ENCODE data around the gene NEK8. TPM values are rescaled to one million over a fixed set of nuclear protein-coding genes. Genes with fewer than 3 reads are reported as not detected.
A peak's percentile ranks its signal among the peaks of the same experiment; 100 is the strongest.
"Not testable (repeated sequence)": the region's sequence is repeated elsewhere in the genome, so short reads cannot be mapped to it uniquely, and the experiment has no call there.

The NEK8 gene
- total RNA-seq, 6 donors from 2014 or later: 3.5 to 34.6 (median 13.0) TPM

- no peak for DNase-seq
- Histone ChIP-seq H3K4me1 (peaks cover 0 to 11% (median 7%) of the 10 kb centered on the region in 4 donors), H3K27ac (no peak overlapping the region), H3K4me3 (no peak overlapping the region), H3K36me3 (peaks cover 0 to 4% (median 0%) of the 10 kb centered on the region in 4 donors), H3K27me3 (no peaks in the 10 kb centered on the region), H3K9me3 (no peaks in the 10 kb centered on the region)
- ATAC-seq (ENCODE audit: low FRiP score in 2 of 2): no peak
- TF ChIP-seq EP300 (IDR thresholded peaks at IDR 0.05) (no peak), CTCF (IDR thresholded peaks at IDR 0.05) (no peak), POLR2AphosphoS5 (IDR thresholded peaks at IDR 0.05) (no peak), POLR2A (IDR thresholded peaks at IDR 0.05) (no peak)
- 84 to 91% methylated on average over 3 of the region's 3 CpGs for WGBS, 2 donors
Measured at GRCh38 chr17:28774206-28774605, 45.6 kb downstream of the NEK8 start.

- H3K4me1 ChIP-seq: peaks cover 0 to 11% (median 7%) of the 10 kb centered on the region in 4 donors
- DNase-seq: no peak
- ATAC-seq (ENCODE audit: low FRiP score in 2 of 2): no peak
- TF ChIP-seq EP300 (IDR thresholded peaks at IDR 0.05) (no peak), POLR2AphosphoS5 (IDR thresholded peaks at IDR 0.05) (no peak), POLR2A (IDR thresholded peaks at IDR 0.05) (no peak), CTCF (IDR thresholded peaks at IDR 0.05) (no peak)
- 27 to 44% methylated on average over 1 of the region's 1 CpG for WGBS, 2 donors
- H3K4me3 ChIP-seq: no peak overlapping the region
- H3K27ac ChIP-seq: peak overlapping the region in 1 of 4 donors; percentile 28
- H3K27me3 ChIP-seq: no peaks in the 10 kb centered on the region
- H3K9me3 ChIP-seq: no peaks in the 10 kb centered on the region
- H3K36me3 ChIP-seq: peaks cover 0 to 4% (median 0%) of the 10 kb centered on the region in 4 donors
Measured at GRCh38 chr17:28777178-28777577, 48.6 kb downstream of the NEK8 start.

GRCh38 chr17:28779601-28780000, 51.0 kb downstream of the NEK8 start:
- H3K36me3 ChIP-seq; H3K27me3 ChIP-seq; H3K4me3 ChIP-seq; ATAC-seq (ENCODE audit: low FRiP score in 2 of 2); DNase-seq; H3K27ac ChIP-seq; H3K9me3 ChIP-seq: not testable (repeated sequence)
- WGBS, 2 donors: 94 to 95% methylated on average over 13 of the region's 13 CpGs
- H3K4me1 ChIP-seq: peaks cover 0 to 11% (median 7%) of the 10 kb centered on the region in 4 donors

GRCh38 chr17:28783161-28783560, 54.6 kb downstream of the NEK8 start:
- H3K27me3 ChIP-seq: no peaks in the 10 kb centered on the region
- H3K27ac ChIP-seq: no peak overlapping the region
- no peak overlapping the region for H3K4me3 ChIP-seq
- H3K9me3 ChIP-seq: no peaks in the 10 kb centered on the region
- peaks cover 0 to 8% (median 0%) of the 10 kb centered on the region in 4 donors for H3K4me1 ChIP-seq
- DNase-seq (no peak), ATAC-seq (ENCODE audit: low FRiP score in 2 of 2) (no peak)
- WGBS, 2 donors: 76 to 83% methylated on average over 3 of the region's 3 CpGs
- no peak for TF ChIP-seq EP300 (IDR thresholded peaks at IDR 0.05)
- TF ChIP-seq CTCF (IDR thresholded peaks at IDR 0.05): no peak
- TF ChIP-seq POLR2A (IDR thresholded peaks at IDR 0.05): no peak
- TF ChIP-seq POLR2AphosphoS5 (IDR thresholded peaks at IDR 0.05): no peak
- no peaks in the 10 kb centered on the region for H3K36me3 ChIP-seq

- TF ChIP-seq CTCF (IDR thresholded peaks at IDR 0.05) (no peak), EP300 (IDR thresholded peaks at IDR 0.05) (no peak), POLR2A (IDR thresholded peaks at IDR 0.05) (no peak), POLR2AphosphoS5 (IDR thresholded peaks at IDR 0.05) (no peak)
- WGBS, 2 donors: 75 to 86% methylated on average over 4 of the region's 4 CpGs
- no peak for DNase-seq
Measured at GRCh38 chr17:28788100-28788499, 59.5 kb downstream of the NEK8 start.

More at GRCh38 chr17:28788100-28788499, 59.5 kb downstream of the NEK8 start:
- ATAC-seq (ENCODE audit: low FRiP score in 2 of 2): no peak
- Histone ChIP-seq H3K4me1 (peaks cover 0 to 9% (median 3%) of the 10 kb centered on the region in 4 donors), H3K9me3 (no peaks in the 10 kb centered on the region), H3K27ac (no peak overlapping the region), H3K36me3 (no peaks in the 10 kb centered on the region), H3K4me3 (no peak overlapping the region), H3K27me3 (no peaks in the 10 kb centered on the region)

Small RNAs within 50 kb of the gene (small RNA-seq; reads per million reads assigned to genes)
- gene SNORD42A: 0 reads per million in 4 donors
- 0 reads per million in 4 donors for gene SNORD42B
- 0 reads per million in 4 donors for gene SNORD4A
- gene SNORD4B: 0 reads per million in 4 donors

Other genes starting within 250 kb of the NEK8 start
- under 1 TPM in 2 of 6 donors, not detected in 4; 0.07 to 0.54 TPM for gene FOXN1, start 222.4 kb upstream of the NEK8 start, total RNA-seq
- gene UNC119, start 176.2 kb upstream of the NEK8 start, total RNA-seq: 10 to 100 TPM; 17.0 to 43.0 (median 25.6) TPM
- gene PIGS, start 157.3 kb upstream of the NEK8 start, total RNA-seq: 10 to 100 TPM; 36.7 to 69.6 (median 58.1) TPM
- 10 to 100 TPM in 5 of 6 donors, 1 to 10 TPM in 1; 6.3 to 19.2 (median 14.2) TPM for gene ALDOC, start 151.9 kb upstream of the NEK8 start, total RNA-seq
- 10 to 100 TPM in 1 of 6 donors, 1 to 10 TPM in 5; 4.4 to 34.6 (median 7.4) TPM for gene SPAG5, start 129.8 kb upstream of the NEK8 start, total RNA-seq
- 10 to 100 TPM in 3 of 6 donors, 1 to 10 TPM in 3; 7.9 to 49.2 (median 11.7) TPM for gene RSKR, start 114.6 kb upstream of the NEK8 start, total RNA-seq
- gene BLTP2, start 83.6 kb upstream of the NEK8 start, total RNA-seq: 100 to 1,000 TPM in 5 of 6 donors, 10 to 100 TPM in 1; 98.1 to 250 (median 131) TPM
- 10 to 100 TPM; 43.2 to 91.1 (median 52.5) TPM for gene SDF2, start 66.9 kb upstream of the NEK8 start, total RNA-seq
- 100 to 1,000 TPM in 1 of 6 donors, 10 to 100 TPM in 5; 57.3 to 128 (median 71.5) TPM for gene SUPT6H, start 66.6 kb upstream of the NEK8 start, total RNA-seq
- 10 to 100 TPM in 2 of 6 donors, 1 to 10 TPM in 4; 1.2 to 11.5 (median 3.4) TPM for gene PROCA1, start 16.9 kb upstream of the NEK8 start, total RNA-seq
- 100 to 1,000 TPM in 2 of 6 donors, 10 to 100 TPM in 4; 69.5 to 123 (median 85.5) TPM for gene RAB34, start 10.9 kb upstream of the NEK8 start, total RNA-seq
- gene RPL23A, start 8.8 kb upstream of the NEK8 start, total RNA-seq: 1,000 to 10,000 TPM in 2 of 6 donors, 100 to 1,000 TPM in 4; 206 to 1,142 (median 416) TPM
- gene TLCD1, start 2.6 kb upstream of the NEK8 start, total RNA-seq: 10 to 100 TPM in 3 of 6 donors, 1 to 10 TPM in 3; 4.1 to 25.8 (median 14.1) TPM
- 10 to 100 TPM; 34.8 to 84.9 (median 64.1) TPM for gene TRAF4, start 15.2 kb downstream of the NEK8 start, total RNA-seq
- 10 to 100 TPM; 16.8 to 23.1 (median 20.1) TPM for gene FAM222B, start 114.0 kb downstream of the NEK8 start, total RNA-seq
- 10 to 100 TPM; 22.4 to 41.3 (median 27.7) TPM for gene ERAL1, start 126.2 kb downstream of the NEK8 start, total RNA-seq
- 100 to 1,000 TPM in 2 of 6 donors, 10 to 100 TPM in 4; 75.4 to 211 (median 85.8) TPM for gene FLOT2, start 168.9 kb downstream of the NEK8 start, total RNA-seq
- 10 to 100 TPM in 5 of 6 donors, 1 to 10 TPM in 1; 2.1 to 21.8 (median 15.0) TPM for gene DHRS13, start 174.3 kb downstream of the NEK8 start, total RNA-seq
- gene PHF12, start 222.7 kb downstream of the NEK8 start, total RNA-seq: 100 to 1,000 TPM in 1 of 6 donors, 10 to 100 TPM in 5; 38.8 to 103 (median 62.7) TPM

Data from upper lobe of left lung (tissue), 6 donors.